Muscle of leg (tissue), 11 donors: ENCODE data around the gene BLVRA. TPM values are rescaled to one million over a fixed set of nuclear protein-coding genes. Genes with fewer than 3 reads are reported as not detected.
A peak's percentile ranks its signal among the peaks of the same experiment; 100 is the strongest.

Source experiments
- DNase-seq: peaks from one replicate; pipeline ENCODE4 v3.0.0; 2013
- H3K27ac ChIP-seq: one replicate; pipeline ENCODE4 v1.5.1; 2013; ENCODE audit warnings: mild to moderate bottlenecking, low read length, control low read depth
- H3K27me3 ChIP-seq: one replicate; pipeline ENCODE4 v1.6.1; 2013; ENCODE audit warnings: low read length; ENCODE audit not compliant: control insufficient read depth, insufficient read depth
- H3K36me3 ChIP-seq: one replicate; pipeline ENCODE4 v1.6.1; 2013; ENCODE audit warnings: low read length; ENCODE audit not compliant: control insufficient read depth, insufficient read depth
- H3K4me1 ChIP-seq: one replicate; pipeline ENCODE4 v1.6.1; 2013; ENCODE audit warnings: low read length; ENCODE audit not compliant: control insufficient read depth, insufficient read depth
- H3K4me3 ChIP-seq: one replicate; pipeline ENCODE4 v1.5.1; 2013; ENCODE audit warnings: low read length, control low read depth
- H3K9me3 ChIP-seq: replicated peaks from 2 replicates; pipeline ENCODE4 v1.6.1; 2013; ENCODE audit warnings: low read depth, low read length; ENCODE audit not compliant: control insufficient read depth
- WGBS: methylation state at CpG from one replicate; pipeline ENCODE4 v1.1.5; 2013; ENCODE audit warnings: missing lambda C conversion rate; ENCODE audit not compliant: insufficient coverage; 5-methylcytosine and 5-hydroxymethylcytosine counted together
- polyA plus RNA-seq, 8 donors: library from polyadenylated mRNA; unstranded; fragments of 120-200 nt; gene quantifications; one replicate each; pipeline versions ENCODE4 v1.2.1 to v1.2.3, GENCODE V29; 2013; ENCODE audit warnings: inconsistent platforms in 1 of 8, low replicate concordance in 1 of 8; ENCODE audit not compliant: insufficient read length in 8 of 8, insufficient read depth in 1 of 8
- total RNA-seq: library from RNA; stranded (reverse); fragments of 120-200 nt; gene quantifications from one replicate; pipeline ENCODE4 v1.2.4, GENCODE V29; 2013

The BLVRA gene
- total and polyA plus RNA-seq, 9 donors = 22.9 to 39.5 (median 36.3) TPM

GRCh38 chr7:43758822-43759683, 573 bp downstream of the BLVRA start:
- Histone ChIP-seq H3K27me3 (peaks cover 5% of the 10 kb centered on the region), H3K36me3 (no peaks in the 10 kb centered on the region), H3K4me3 (peak overlapping the region; percentile 68), H3K27ac (peak overlapping the region; percentile 65), H3K9me3 (no peaks in the 10 kb centered on the region), H3K4me1 (peaks cover 10% of the 10 kb centered on the region)
- peak; percentile 58 for DNase-seq
- under 1% methylated on average over 44 of the region's 56 CpGs for WGBS

- H3K27ac ChIP-seq = no peak overlapping the region
- no peak for DNase-seq
- WGBS = no CpG with 5 or more reads among the region's 5 CpGs
- no peaks in the 10 kb centered on the region for H3K9me3 ChIP-seq
- H3K36me3 ChIP-seq = no peaks in the 10 kb centered on the region
- peaks cover 5% of the 10 kb centered on the region for H3K27me3 ChIP-seq
- no peak overlapping the region for H3K4me3 ChIP-seq
- H3K4me1 ChIP-seq = peaks cover 17% of the 10 kb centered on the region
Observed at GRCh38 chr7:43760861-43761260, 2.4 kb downstream of the BLVRA start.

- peaks cover 17% of the 10 kb centered on the region for H3K4me1 ChIP-seq
Observed at GRCh38 chr7:43761382-43761781, 2.9 kb downstream of the BLVRA start.

GRCh38 chr7:43761938-43762692, 3.6 kb downstream of the BLVRA start:
- H3K36me3 ChIP-seq = no peaks in the 10 kb centered on the region
- no peak for DNase-seq
- H3K9me3 ChIP-seq = no peaks in the 10 kb centered on the region
- H3K4me3 ChIP-seq = no peak overlapping the region
- peaks cover 5% of the 10 kb centered on the region for H3K27me3 ChIP-seq
- H3K27ac ChIP-seq = no peak overlapping the region
- no CpG with 5 or more reads among the region's 5 CpGs for WGBS
- H3K4me1 ChIP-seq = peaks cover 17% of the 10 kb centered on the region

More at GRCh38 chr7:43761382-43761781, 2.9 kb downstream of the BLVRA start:
- Histone ChIP-seq H3K27ac (no peak overlapping the region), H3K9me3 (no peaks in the 10 kb centered on the region), H3K36me3 (no peaks in the 10 kb centered on the region), H3K4me3 (no peak overlapping the region), H3K27me3 (peaks cover 5% of the 10 kb centered on the region)
- DNase-seq = no peak
- no CpG with 5 or more reads among the region's 1 CpG for WGBS

GRCh38 chr7:43763183-43763582, 4.7 kb downstream of the BLVRA start:
- Histone ChIP-seq H3K27me3 (no peaks in the 10 kb centered on the region), H3K27ac (no peak overlapping the region), H3K36me3 (no peaks in the 10 kb centered on the region), H3K4me1 (peaks cover 10% of the 10 kb centered on the region), H3K9me3 (no peaks in the 10 kb centered on the region), H3K4me3 (no peak overlapping the region)
- no peak for DNase-seq
- 69% methylated on average over 3 of the region's 3 CpGs for WGBS

GRCh38 chr7:43764039-43764761, 5.7 kb downstream of the BLVRA start:
- Histone ChIP-seq H3K4me1 (peaks cover 8% of the 10 kb centered on the region), H3K4me3 (no peak overlapping the region), H3K36me3 (no peaks in the 10 kb centered on the region), H3K27ac (no peak overlapping the region), H3K9me3 (no peaks in the 10 kb centered on the region), H3K27me3 (no peaks in the 10 kb centered on the region)
- 69% methylated on average over 5 of the region's 9 CpGs for WGBS
- DNase-seq = no peak

GRCh38 chr7:43764807-43765491, 6.5 kb downstream of the BLVRA start:
- H3K4me1 ChIP-seq = peaks cover 8% of the 10 kb centered on the region
- 84% methylated on average over 3 of the region's 10 CpGs for WGBS
- no peaks in the 10 kb centered on the region for H3K27me3 ChIP-seq
- no peak overlapping the region for H3K4me3 ChIP-seq
- no peaks in the 10 kb centered on the region for H3K36me3 ChIP-seq
- H3K27ac ChIP-seq = no peak overlapping the region
- no peak for DNase-seq
- H3K9me3 ChIP-seq = no peaks in the 10 kb centered on the region

GRCh38 chr7:43766564-43766963, 8.1 kb downstream of the BLVRA start:
- Histone ChIP-seq H3K4me3 (no peak overlapping the region), H3K36me3 (peaks cover 7% of the 10 kb centered on the region), H3K4me1 (peaks cover 8% of the 10 kb centered on the region), H3K9me3 (no peaks in the 10 kb centered on the region), H3K27me3 (no peaks in the 10 kb centered on the region), H3K27ac (no peak overlapping the region)
- WGBS = 60% methylated on average over 8 of the region's 8 CpGs
- DNase-seq = no peak

GRCh38 chr7:43767311-43767710, 8.8 kb downstream of the BLVRA start:
- WGBS = 82% methylated on average over 3 of the region's 8 CpGs
- Histone ChIP-seq H3K9me3 (no peaks in the 10 kb centered on the region), H3K36me3 (peaks cover 15% of the 10 kb centered on the region), H3K27me3 (no peaks in the 10 kb centered on the region), H3K4me1 (peaks cover 8% of the 10 kb centered on the region), H3K4me3 (no peak overlapping the region), H3K27ac (no peak overlapping the region)
- DNase-seq = no peak
